ENCODE measurements around the gene NADSYN1. TPM values are rescaled to one million over a fixed set of nuclear protein-coding genes. Genes with fewer than 3 reads are reported as not detected.

Gene NADSYN1
- total RNA-seq, 4 donors from 2014 or later, result 21.6 to 62.0 (median 41.8) TPM

- Histone ChIP-seq H3K4me3 (no peak overlapping the region), H3K27ac (no peak overlapping the region), H3K27me3 (no peaks in the 10 kb centered on the region), H3K4me1 (no peaks in the 10 kb centered on the region), H3K36me3 (peaks cover 0 to 94% of the 10 kb centered on the region in 2 donors), H3K9me3 (no peaks in the 10 kb centered on the region)
- no peak for TF ChIP-seq POLR2A (IDR thresholded peaks at IDR 0.05)
- 82 to 90% methylated on average over 9 to 11 of the region's 23 CpGs for WGBS, 2 donors (ENCODE audit: low coverage in 1 of 2)
- no peak for ATAC-seq
Measured at GRCh38 chr11:71484248-71485062, 31.5 kb downstream of the NADSYN1 start.

DNA sequence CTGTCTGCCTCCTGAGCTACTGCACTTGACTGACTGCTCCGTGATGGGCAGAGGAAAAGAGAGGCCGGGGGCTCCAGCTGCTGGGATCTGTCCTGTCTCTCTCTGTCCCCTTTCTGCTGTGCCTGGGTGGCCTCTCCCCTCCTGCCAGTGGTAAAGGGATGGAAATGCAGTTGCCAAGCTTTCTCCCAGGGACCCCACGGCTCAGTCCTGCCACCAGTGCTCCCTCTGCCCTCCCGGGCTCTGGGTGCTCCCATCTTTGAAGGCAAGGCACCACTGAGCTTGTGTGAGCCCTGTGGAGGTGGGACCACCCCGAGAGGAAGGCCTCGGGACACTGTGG lies 32.0 kb downstream of the NADSYN1 start:
- Histone ChIP-seq H3K9me3 (no peaks in the 10 kb centered on the region), H3K4me1 (no peaks in the 10 kb centered on the region), H3K4me3 (no peak overlapping the region), H3K36me3 (peaks cover 0 to 94% of the 10 kb centered on the region in 2 donors), H3K27me3 (no peaks in the 10 kb centered on the region), H3K27ac (no peak overlapping the region)
- 50 to 91% methylated on average over 1 to 3 of the region's 6 CpGs for WGBS, 2 donors (ENCODE audit: low coverage in 1 of 2)
- no peak for ATAC-seq
- no peak for TF ChIP-seq CTCF (IDR thresholded peaks at IDR 0.05)
- no peak for TF ChIP-seq POLR2A (IDR thresholded peaks at IDR 0.05)
- no peak for TF ChIP-seq POLR2AphosphoS5 (IDR thresholded peaks at IDR 0.05)
- no peak for TF ChIP-seq EP300 (IDR thresholded peaks at IDR 0.05)

DNA sequence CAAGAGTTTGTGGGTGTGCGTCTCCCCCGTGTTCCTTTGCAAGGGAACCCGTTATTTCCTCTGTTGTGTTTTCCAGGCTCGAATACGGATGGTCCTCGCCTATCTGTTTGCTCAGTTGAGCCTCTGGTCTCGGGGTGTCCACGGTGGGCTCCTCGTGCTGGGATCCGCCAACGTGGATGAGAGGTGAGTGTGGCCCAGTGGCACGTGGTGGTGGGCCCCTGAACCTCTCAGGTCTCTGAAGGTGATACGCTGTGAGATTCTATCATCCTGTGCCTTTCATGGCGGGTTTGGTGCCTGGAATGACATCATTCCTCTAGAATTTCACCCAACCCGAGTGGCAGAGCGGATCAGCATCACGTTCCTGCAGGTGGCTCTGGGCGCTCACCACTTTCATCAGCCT lies 32.5 kb downstream of the NADSYN1 start:
- peaks cover 0 to 94% of the 10 kb centered on the region in 2 donors for H3K36me3 ChIP-seq
- H3K4me1 ChIP-seq, result no peaks in the 10 kb centered on the region
- no peaks in the 10 kb centered on the region for H3K27me3 ChIP-seq
- no peak for ATAC-seq
- H3K9me3 ChIP-seq, result no peaks in the 10 kb centered on the region
- no peak overlapping the region for H3K27ac ChIP-seq
- no peak overlapping the region for H3K4me3 ChIP-seq
- no peak for TF ChIP-seq CTCF (IDR thresholded peaks at IDR 0.05)
- 82 to 94% methylated on average over 5 of the region's 18 CpGs for WGBS, 2 donors (ENCODE audit: low coverage in 1 of 2)

GRCh38 chr11:71486320-71486719 lies 33.3 kb downstream of the NADSYN1 start:
- no peaks in the 10 kb centered on the region for H3K4me1 ChIP-seq
- no peak for TF ChIP-seq CTCF (IDR thresholded peaks at IDR 0.05)
- TF ChIP-seq POLR2AphosphoS5 (IDR thresholded peaks at IDR 0.05), result no peak
- TF ChIP-seq EP300 (IDR thresholded peaks at IDR 0.05), result no peak
- no peak for TF ChIP-seq POLR2A (IDR thresholded peaks at IDR 0.05)
- ATAC-seq, result no peak
- no peaks in the 10 kb centered on the region for H3K9me3 ChIP-seq
- H3K27me3 ChIP-seq, result no peaks in the 10 kb centered on the region
- no peak overlapping the region for H3K4me3 ChIP-seq
- peaks cover 0 to 94% of the 10 kb centered on the region in 2 donors for H3K36me3 ChIP-seq
- no peak overlapping the region for H3K27ac ChIP-seq
- WGBS, 2 donors (ENCODE audit: low coverage in 1 of 2), result 83 to 100% methylated on average over 1 of the region's 1 CpG

GRCh38 chr11:71488681-71489270 lies 35.8 kb downstream of the NADSYN1 start:
- no peak overlapping the region for H3K27ac ChIP-seq

More at GRCh38 chr11:71488681-71489270, 35.8 kb downstream of the NADSYN1 start:
- peaks cover 0 to 94% of the 10 kb centered on the region in 2 donors for H3K36me3 ChIP-seq
- ATAC-seq, result no peak
- no peaks in the 10 kb centered on the region for H3K27me3 ChIP-seq
- WGBS, 2 donors (ENCODE audit: low coverage in 1 of 2), result 49 to 69% methylated on average over 2 to 4 of the region's 6 CpGs
- H3K4me3 ChIP-seq, result no peak overlapping the region
- H3K9me3 ChIP-seq, result no peaks in the 10 kb centered on the region
- no peak for TF ChIP-seq POLR2A (IDR thresholded peaks at IDR 0.05)
- no peak for TF ChIP-seq CTCF (IDR thresholded peaks at IDR 0.05)
- no peak for TF ChIP-seq POLR2AphosphoS5 (IDR thresholded peaks at IDR 0.05)
- no peak for TF ChIP-seq EP300 (IDR thresholded peaks at IDR 0.05)
- no peaks in the 10 kb centered on the region for H3K4me1 ChIP-seq

Measured in gastroesophageal sphincter (tissue), 4 donors.